ENCODE measurements around the gene CORO2B. TPM values are rescaled to one million over a fixed set of nuclear protein-coding genes. Genes with fewer than 3 reads are reported as not detected.

Gene CORO2B
- total RNA-seq, 2 donors from 2014 or later, result 4.3 to 8.5 TPM

DNA sequence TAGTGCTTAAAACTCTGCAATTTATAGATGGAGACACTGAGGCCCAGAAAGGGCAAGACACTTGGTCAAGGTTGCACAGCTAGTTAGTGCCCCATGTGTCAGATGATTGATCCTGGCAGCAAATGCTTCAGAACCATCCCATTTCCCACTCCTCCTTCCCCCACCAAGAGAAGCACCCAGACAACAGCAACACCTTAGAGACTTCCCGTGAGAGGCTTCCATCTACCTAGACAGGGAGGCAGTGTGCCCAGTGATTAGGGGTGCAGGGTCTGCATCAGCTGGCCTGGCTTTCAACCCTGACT, 77.6 kb downstream of the CORO2B start:
- Histone ChIP-seq H3K27ac (no peak overlapping the region), H3K27me3 (replicated peaks; ENCODE audit: insufficient read depth) (no peaks in the 10 kb centered on the region), H3K36me3 (no peaks in the 10 kb centered on the region), H3K4me1 (ENCODE audit: control insufficient read depth in 1 of 2, low read depth in 2 of 2) (no peaks in the 10 kb centered on the region), H3K4me3 (no peak overlapping the region), H3K9me3 (no peaks in the 10 kb centered on the region)
- TF ChIP-seq, protein P1, sequence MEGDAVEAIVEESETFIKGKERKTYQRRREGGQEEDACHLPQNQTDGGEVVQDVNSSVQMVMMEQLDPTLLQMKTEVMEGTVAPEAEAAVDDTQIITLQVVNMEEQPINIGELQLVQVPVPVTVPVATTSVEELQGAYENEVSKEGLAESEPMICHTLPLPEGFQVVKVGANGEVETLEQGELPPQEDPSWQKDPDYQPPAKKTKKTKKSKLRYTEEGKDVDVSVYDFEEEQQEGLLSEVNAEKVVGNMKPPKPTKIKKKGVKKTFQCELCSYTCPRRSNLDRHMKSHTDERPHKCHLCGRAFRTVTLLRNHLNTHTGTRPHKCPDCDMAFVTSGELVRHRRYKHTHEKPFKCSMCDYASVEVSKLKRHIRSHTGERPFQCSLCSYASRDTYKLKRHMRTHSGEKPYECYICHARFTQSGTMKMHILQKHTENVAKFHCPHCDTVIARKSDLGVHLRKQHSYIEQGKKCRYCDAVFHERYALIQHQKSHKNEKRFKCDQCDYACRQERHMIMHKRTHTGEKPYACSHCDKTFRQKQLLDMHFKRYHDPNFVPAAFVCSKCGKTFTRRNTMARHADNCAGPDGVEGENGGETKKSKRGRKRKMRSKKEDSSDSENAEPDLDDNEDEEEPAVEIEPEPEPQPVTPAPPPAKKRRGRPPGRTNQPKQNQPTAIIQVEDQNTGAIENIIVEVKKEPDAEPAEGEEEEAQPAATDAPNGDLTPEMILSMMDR (IDR thresholded peaks at IDR 0.05), result no peak
- DNase-seq (ENCODE audit: low spot score), result no peak
- no peak for ATAC-seq (ENCODE audit: insufficient number of reproducible peaks, low FRiP score, low read depth)

DNA sequence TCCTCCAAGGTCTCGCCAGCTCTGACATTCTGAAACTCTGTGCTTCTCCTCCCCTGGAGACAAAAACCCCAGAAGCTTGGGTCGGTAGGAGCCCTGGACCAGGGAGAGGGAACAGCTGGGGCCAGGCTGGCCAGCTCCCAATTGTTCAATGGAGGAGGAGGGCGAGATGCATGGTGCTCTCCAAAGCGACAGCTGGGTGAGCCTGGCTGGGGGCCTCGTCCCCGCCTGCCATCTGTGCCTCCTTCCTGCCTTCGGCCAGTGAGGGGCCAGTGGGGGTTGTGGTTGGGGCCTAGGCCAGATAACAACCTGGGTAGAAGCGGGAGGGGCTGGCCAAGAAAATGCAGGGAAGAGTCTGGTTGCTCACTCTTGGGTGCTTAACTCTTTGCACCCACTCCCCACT, 79.4 kb downstream of the CORO2B start:
- Histone ChIP-seq H3K4me1 (ENCODE audit: control insufficient read depth in 1 of 2, low read depth in 2 of 2) (no peaks in the 10 kb centered on the region), H3K27ac (no peak overlapping the region), H3K36me3 (no peaks in the 10 kb centered on the region), H3K27me3 (replicated peaks; ENCODE audit: insufficient read depth) (no peaks in the 10 kb centered on the region), H3K9me3 (no peaks in the 10 kb centered on the region), H3K4me3 (no peak overlapping the region)
- ATAC-seq (ENCODE audit: insufficient number of reproducible peaks, low FRiP score, low read depth) (no peak), DNase-seq (ENCODE audit: low spot score) (no peak)
- TF ChIP-seq, protein P1 (IDR thresholded peaks at IDR 0.05), result no peak

DNA sequence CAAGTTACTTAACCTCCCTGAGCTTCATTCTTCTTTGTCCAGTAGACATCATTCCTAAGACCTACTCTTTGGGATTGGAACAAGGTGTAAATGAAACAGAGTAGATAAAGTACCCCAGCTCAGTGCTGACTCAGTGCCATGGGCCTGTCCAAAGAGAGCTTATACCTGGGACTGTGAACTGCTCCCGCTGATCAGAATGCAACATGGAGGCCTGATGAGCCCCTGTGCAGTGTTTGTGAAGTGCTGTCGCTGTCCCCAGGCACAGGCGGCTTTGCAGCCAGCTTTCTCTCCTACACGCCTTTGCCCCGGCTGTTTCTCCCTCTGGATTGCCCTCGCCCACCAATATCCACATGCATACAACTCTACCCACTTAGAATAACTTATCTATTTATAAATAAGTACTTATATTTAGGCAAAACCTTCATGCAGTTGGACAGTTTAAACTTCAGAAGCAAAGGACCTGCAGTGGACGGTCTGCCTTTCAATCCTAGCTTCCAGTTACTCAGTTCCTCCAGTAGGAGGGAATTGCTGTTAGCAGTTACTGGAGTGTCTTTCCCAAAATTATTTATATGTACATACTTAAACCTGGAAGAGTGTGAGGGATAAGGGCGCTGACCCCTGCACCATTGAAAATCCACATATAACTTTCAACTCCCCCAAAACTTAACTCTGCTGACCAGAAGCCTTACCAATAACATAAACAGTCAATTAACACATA, 80.0 kb downstream of the CORO2B start:
- Histone ChIP-seq H3K36me3 (no peaks in the 10 kb centered on the region), H3K9me3 (no peaks in the 10 kb centered on the region), H3K27ac (no peak overlapping the region), H3K4me1 (ENCODE audit: control insufficient read depth in 1 of 2, low read depth in 2 of 2) (no peaks in the 10 kb centered on the region), H3K27me3 (replicated peaks; ENCODE audit: insufficient read depth) (no peaks in the 10 kb centered on the region), H3K4me3 (no peak overlapping the region)
- TF ChIP-seq, protein P1 (IDR thresholded peaks at IDR 0.05), result no peak
- DNase-seq (ENCODE audit: low spot score) (no peak), ATAC-seq (ENCODE audit: insufficient number of reproducible peaks, low FRiP score, low read depth) (no peak)

DNA sequence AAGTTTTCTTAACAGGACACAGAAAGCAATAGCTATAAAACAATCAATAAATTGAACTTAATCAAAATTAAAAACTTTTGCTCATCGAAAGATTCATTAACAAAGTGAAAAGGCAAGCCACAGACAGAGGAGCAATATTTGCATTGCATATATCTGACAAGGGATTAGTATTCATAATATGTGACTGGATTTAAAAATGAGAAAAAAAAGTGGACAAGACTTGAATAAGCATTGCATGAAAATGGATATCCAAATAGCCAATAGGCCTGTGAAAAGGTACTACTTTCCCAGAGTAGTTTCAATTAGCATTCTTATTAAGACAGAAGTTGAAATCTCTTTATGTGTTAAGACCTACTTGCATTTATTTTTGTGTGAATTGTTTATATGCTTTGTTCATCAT, 84.7 kb downstream of the CORO2B start:
- H3K27me3 ChIP-seq (replicated peaks; ENCODE audit: insufficient read depth), result no peaks in the 10 kb centered on the region
- TF ChIP-seq, protein P1 (IDR thresholded peaks at IDR 0.05), result no peak
- no peak for ATAC-seq (ENCODE audit: insufficient number of reproducible peaks, low FRiP score, low read depth)
- DNase-seq (ENCODE audit: low spot score), result no peak
- no peak overlapping the region for H3K4me3 ChIP-seq
- no peaks in the 10 kb centered on the region for H3K4me1 ChIP-seq (ENCODE audit: control insufficient read depth in 1 of 2, low read depth in 2 of 2)
- H3K36me3 ChIP-seq, result no peaks in the 10 kb centered on the region
- H3K27ac ChIP-seq, result no peak overlapping the region
- H3K9me3 ChIP-seq, result no peaks in the 10 kb centered on the region

DNA sequence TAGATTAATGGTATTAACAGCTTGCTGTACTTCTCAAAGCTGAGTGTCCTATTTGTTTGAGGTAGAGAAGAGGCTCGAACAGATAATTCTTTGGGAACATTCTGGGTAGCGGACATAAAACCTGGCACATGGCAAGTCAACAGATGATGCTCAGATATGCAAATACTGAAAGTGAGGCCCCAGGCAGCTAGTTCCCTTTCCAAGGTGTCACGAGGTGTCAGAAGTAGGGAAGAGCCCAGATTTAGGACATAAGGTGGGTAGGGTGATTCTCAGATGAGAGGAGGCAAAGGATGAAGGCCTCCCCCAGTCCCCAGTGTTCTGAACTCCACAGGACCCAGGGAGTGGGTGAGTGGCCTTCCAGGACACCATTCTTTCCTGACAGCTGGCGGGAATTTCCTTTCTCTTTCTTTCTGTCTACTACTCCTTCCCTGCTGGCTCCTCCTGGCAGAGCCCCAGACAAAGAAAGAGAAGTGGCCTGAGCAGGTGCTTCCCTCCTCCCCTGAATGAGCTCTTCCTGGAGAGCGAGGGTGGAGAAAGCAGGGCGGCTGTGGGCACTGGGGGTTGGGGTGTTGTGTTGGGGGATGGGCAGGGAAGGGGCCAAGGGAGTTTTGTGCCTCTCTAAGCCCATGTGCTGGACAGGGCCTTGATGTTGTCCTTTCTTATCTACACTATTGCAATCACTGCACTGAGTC, 87.5 kb downstream of the CORO2B start:
- no peaks in the 10 kb centered on the region for H3K36me3 ChIP-seq
- DNase-seq (ENCODE audit: low spot score) (no peak), ATAC-seq (ENCODE audit: insufficient number of reproducible peaks, low FRiP score, low read depth) (no peak)
- no peaks in the 10 kb centered on the region for H3K9me3 ChIP-seq
- no peaks in the 10 kb centered on the region for H3K4me1 ChIP-seq (ENCODE audit: control insufficient read depth in 1 of 2, low read depth in 2 of 2)
- H3K27me3 ChIP-seq (replicated peaks; ENCODE audit: insufficient read depth), result no peaks in the 10 kb centered on the region
- no peak overlapping the region for H3K27ac ChIP-seq
- no peak overlapping the region for H3K4me3 ChIP-seq
- TF ChIP-seq, protein P1 (IDR thresholded peaks at IDR 0.05), result no peak
